Thyroid gland (tissue), 4 donors: ENCODE results near the gene SGCA.

ENCODE experiments used
- POLR2A ChIP-seq, 2 donors: fragments of 450-650 bp; IDR thresholded peaks; one replicate each; pipeline ENCODE4 v1.6.1; 2017; ENCODE audit warnings: antibody characterized with exemption in 2 of 2, mild to moderate bottlenecking in 2 of 2, moderate library complexity in 1 of 2
- TF ChIP-seq, protein P1 (sequence below), 6 experiments: fragments of 200-600 bp in 3 of 6; fragments of 450-650 bp in 3 of 6; sonication (generic) in 3 of 6; IDR thresholded peaks; one replicate each; pipeline ENCODE4 v1.5.1; 2016 to 2019; ENCODE audit warnings: antibody characterized with exemption in 6 of 6, mild to moderate bottlenecking in 2 of 6, inconsistent platforms in 1 of 6, moderate library complexity in 1 of 6

DNA sequence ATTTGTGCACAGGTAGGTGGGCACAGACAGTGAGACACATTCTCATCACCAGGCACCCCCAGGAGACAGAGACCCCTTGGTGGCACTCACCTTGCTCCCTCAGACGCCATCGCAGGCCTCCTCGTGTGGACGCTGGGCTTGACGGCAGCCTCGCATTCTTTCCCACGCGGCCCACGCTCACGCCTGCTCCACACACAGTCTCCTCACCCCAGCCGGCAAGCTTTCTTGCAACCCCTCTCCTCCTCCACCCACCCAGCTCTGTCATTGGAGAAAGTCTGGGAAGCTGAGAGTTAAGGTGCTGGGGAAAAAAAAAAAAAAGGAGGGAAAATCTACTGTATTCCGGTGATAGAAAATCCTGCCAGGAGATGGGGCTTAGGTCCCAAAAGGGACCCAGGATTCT lies 14.8 kb downstream of the SGCA start:
- TF ChIP-seq, protein P1, sequence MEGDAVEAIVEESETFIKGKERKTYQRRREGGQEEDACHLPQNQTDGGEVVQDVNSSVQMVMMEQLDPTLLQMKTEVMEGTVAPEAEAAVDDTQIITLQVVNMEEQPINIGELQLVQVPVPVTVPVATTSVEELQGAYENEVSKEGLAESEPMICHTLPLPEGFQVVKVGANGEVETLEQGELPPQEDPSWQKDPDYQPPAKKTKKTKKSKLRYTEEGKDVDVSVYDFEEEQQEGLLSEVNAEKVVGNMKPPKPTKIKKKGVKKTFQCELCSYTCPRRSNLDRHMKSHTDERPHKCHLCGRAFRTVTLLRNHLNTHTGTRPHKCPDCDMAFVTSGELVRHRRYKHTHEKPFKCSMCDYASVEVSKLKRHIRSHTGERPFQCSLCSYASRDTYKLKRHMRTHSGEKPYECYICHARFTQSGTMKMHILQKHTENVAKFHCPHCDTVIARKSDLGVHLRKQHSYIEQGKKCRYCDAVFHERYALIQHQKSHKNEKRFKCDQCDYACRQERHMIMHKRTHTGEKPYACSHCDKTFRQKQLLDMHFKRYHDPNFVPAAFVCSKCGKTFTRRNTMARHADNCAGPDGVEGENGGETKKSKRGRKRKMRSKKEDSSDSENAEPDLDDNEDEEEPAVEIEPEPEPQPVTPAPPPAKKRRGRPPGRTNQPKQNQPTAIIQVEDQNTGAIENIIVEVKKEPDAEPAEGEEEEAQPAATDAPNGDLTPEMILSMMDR (IDR thresholded peaks at IDR 0.05) = no peak
- TF ChIP-seq POLR2A (IDR thresholded peaks at IDR 0.05) = no peak
